Stimulated activated CD4-positive, alpha-beta T cell treated with anti-CD3 and anti-CD28 coated beads, TNF-alpha, amount 100 ng/mL, for 24 hours (primary cell): ENCODE results near the gene OR51A7.
"Not testable (repeated sequence)": the region's sequence is repeated elsewhere in the genome, so short reads cannot be mapped to it uniquely, and the experiment has no call there.

Experiments
- DNase-seq, 3 experiments: peaks; one replicate each; pipeline ENCODE4 v3.0.0-alpha.2; 2020; ENCODE audit warnings: low read depth in 3 of 3

Gene OR51A7

DNA sequence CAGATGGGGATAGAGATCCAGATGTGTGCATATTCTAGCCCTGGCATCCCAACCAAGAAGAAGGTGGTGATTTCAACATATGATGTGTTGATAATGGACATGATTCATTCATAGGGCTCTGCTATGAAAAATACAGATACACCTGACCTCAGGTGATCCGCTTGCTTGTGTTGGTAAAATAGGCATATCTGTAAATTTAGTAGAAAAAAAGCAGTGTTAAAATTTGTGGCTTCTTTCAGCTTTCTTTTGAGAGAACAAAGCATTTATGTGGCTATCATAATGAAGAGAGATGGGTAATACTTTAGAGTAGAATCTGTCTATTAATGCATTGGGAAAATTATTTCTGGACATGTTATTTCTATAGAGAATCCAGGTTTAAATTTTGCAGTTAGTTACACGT is 52.0 kb downstream of the OR51A7 start, which contains the start of gene OR51A2:
TSS of gene OR51A2 (minus strand) at position 101 of the 400 bp plus-strand sequence. CDS start at position 101, 0 bp downstream.
- not testable (repeated sequence) for DNase-seq

- no peak for DNase-seq
These were observed 53.8 kb downstream of the OR51A7 start for GRCh38 chr11:4957396-4957795.
